WTC11 (cell line): ENCODE measurements around the gene PLIN5.

Experiments used
- CREB1 ChIP-seq: sonication (generic); formaldehyde crosslinking; IDR thresholded peaks from 2 replicates; pipeline ENCODE4 v1.8.0; 2023; ENCODE audit warnings: mild to moderate bottlenecking, missing genetic modification reagents
- ETV6 ChIP-seq: sonication (generic); formaldehyde crosslinking; IDR thresholded peaks from 2 replicates; pipeline ENCODE4 v1.8.1; 2022; ENCODE audit warnings: mild to moderate bottlenecking, missing genetic modification reagents
- TF ChIP-seq, protein P1 (sequence below): sonication (generic); formaldehyde crosslinking; IDR thresholded peaks from 2 replicates; pipeline ENCODE4 v1.8.1; 2023; ENCODE audit warnings: mild to moderate bottlenecking, missing genetic modification reagents

DNA sequence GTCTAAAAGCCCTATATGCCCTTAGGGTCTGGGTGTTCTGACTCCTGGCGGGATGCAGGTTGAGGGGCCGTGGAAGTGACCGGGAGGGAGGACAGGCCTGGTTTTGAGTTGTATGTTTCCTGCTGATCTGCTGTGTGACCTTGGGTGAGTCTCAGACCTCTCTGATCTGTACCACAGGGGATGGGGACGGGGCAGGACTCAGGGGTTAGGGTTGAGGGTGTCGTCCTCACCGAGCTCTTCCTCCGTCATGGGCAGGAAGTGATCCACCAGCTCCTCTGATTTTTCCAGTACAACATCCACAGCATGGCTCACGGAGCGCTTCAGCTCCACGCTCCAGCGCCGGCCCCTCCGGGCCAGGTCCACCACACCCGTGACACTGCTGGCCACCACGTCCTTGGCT, 6.2 kb downstream of the PLIN5 start:
- TF ChIP-seq, protein P1, sequence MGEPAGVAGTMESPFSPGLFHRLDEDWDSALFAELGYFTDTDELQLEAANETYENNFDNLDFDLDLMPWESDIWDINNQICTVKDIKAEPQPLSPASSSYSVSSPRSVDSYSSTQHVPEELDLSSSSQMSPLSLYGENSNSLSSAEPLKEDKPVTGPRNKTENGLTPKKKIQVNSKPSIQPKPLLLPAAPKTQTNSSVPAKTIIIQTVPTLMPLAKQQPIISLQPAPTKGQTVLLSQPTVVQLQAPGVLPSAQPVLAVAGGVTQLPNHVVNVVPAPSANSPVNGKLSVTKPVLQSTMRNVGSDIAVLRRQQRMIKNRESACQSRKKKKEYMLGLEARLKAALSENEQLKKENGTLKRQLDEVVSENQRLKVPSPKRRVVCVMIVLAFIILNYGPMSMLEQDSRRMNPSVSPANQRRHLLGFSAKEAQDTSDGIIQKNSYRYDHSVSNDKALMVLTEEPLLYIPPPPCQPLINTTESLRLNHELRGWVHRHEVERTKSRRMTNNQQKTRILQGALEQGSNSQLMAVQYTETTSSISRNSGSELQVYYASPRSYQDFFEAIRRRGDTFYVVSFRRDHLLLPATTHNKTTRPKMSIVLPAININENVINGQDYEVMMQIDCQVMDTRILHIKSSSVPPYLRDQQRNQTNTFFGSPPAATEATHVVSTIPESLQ (CRISPR knock-in tag) = no peak
- TF ChIP-seq CREB1 (CRISPR knock-in tag) = no peak
- no peak for TF ChIP-seq ETV6 (CRISPR knock-in tag)
